Measurements from ENCODE around the gene PON2. TPM values are rescaled to one million over a fixed set of nuclear protein-coding genes. Genes with fewer than 3 reads are reported as not detected.

PON2 gene
- total RNA-seq, 1 experiment from 2014 or later, result 56.4 TPM

- no peaks in the 10 kb centered on the region for H3K9me2 ChIP-seq (replicated peaks; ENCODE audit: low read length)
- CTCF ChIA-PET, result no interaction called here
- H3K9ac ChIP-seq (ENCODE audit: low read length), result no peak overlapping the region
- H3K79me2 ChIP-seq (ENCODE audit: low read length), result peaks cover 32% of the 10 kb centered on the region
- H3K4me1 ChIP-seq (ENCODE audit: insufficient read depth, low read length), result peaks cover 23% of the 10 kb centered on the region
- POLR2A ChIA-PET (ENCODE audit: unreplicated experiment), result no interaction called here
- ATAC-seq (no peak), DNase-seq (no peak)
- no peak overlapping the region for H3K4me3 ChIP-seq (ENCODE audit: low read length)
- H3K36me3 ChIP-seq (ENCODE audit: low read depth, low read length), result no peaks in the 10 kb centered on the region
- BruUV-seq (replicated peaks), result no TSS peak
- no peaks in the 10 kb centered on the region for H3K9me3 ChIP-seq (ENCODE audit: low read length)
- no peak overlapping the region for H3K4me2 ChIP-seq (ENCODE audit: low read length)
- H2AFZ ChIP-seq (ENCODE audit: low read length), result no peak overlapping the region
- H3K27ac ChIP-seq (ENCODE audit: low read length), result no peak overlapping the region
- H4K20me1 ChIP-seq (ENCODE audit: low read length), result no peaks in the 10 kb centered on the region
- H3F3A ChIP-seq (ENCODE audit: low read length, unreplicated experiment), result no peaks in the 10 kb centered on the region
- H3K27me3 ChIP-seq (ENCODE audit: low read length), result no peaks in the 10 kb centered on the region
- intact Hi-C loops (cut with micrococcal nuclease), result no loop called here
- TF ChIP-seq CTCF (conservative IDR thresholded peaks at IDR 0.05; ENCODE audit: low read depth, low read length), result no peak
- no peak for TF ChIP-seq EZH2 (IDR thresholded peaks at IDR 0.05; ENCODE audit: low read length, unreplicated experiment)
- no peak for TF ChIP-seq EZH2phosphoT487 (IDR thresholded peaks at IDR 0.05; ENCODE audit: borderline replicate concordance, low read length)
Observed at GRCh38 chr7:95433129-95433528, 1.7 kb downstream of the PON2 start.

- DNase-seq (no peak), ATAC-seq (no peak)
- Histone ChIP-seq H3K36me3 (ENCODE audit: low read depth, low read length) (no peaks in the 10 kb centered on the region), H3K4me1 (ENCODE audit: insufficient read depth, low read length) (peaks cover 23% of the 10 kb centered on the region), H3K9ac (ENCODE audit: low read length) (no peak overlapping the region), H3K27ac (ENCODE audit: low read length) (no peak overlapping the region), H3K9me2 (replicated peaks; ENCODE audit: low read length) (no peaks in the 10 kb centered on the region), H3K9me3 (ENCODE audit: low read length) (no peaks in the 10 kb centered on the region), H2AFZ (ENCODE audit: low read length) (no peak overlapping the region), H4K20me1 (ENCODE audit: low read length) (no peaks in the 10 kb centered on the region), H3F3A (ENCODE audit: low read length, unreplicated experiment) (no peaks in the 10 kb centered on the region), H3K27me3 (ENCODE audit: low read length) (no peaks in the 10 kb centered on the region), H3K79me2 (ENCODE audit: low read length) (peaks cover 36% of the 10 kb centered on the region), H3K4me3 (ENCODE audit: low read length) (no peak overlapping the region), H3K4me2 (ENCODE audit: low read length) (no peak overlapping the region)
- intact Hi-C loops (cut with micrococcal nuclease), result no loop called here
- CTCF ChIA-PET, result no interaction called here
- no peak for TF ChIP-seq EZH2 (IDR thresholded peaks at IDR 0.05; ENCODE audit: low read length, unreplicated experiment)
- TF ChIP-seq CTCF (conservative IDR thresholded peaks at IDR 0.05; ENCODE audit: low read depth, low read length), result no peak
- TF ChIP-seq EZH2phosphoT487 (IDR thresholded peaks at IDR 0.05; ENCODE audit: borderline replicate concordance, low read length), result no peak
- POLR2A ChIA-PET (ENCODE audit: unreplicated experiment), result no interaction called here
- BruUV-seq (replicated peaks), result no TSS peak
Observed at GRCh38 chr7:95432606-95433005, 2.2 kb downstream of the PON2 start.

GRCh38 chr7:95430864-95431263 lies 4.0 kb downstream of the PON2 start:
- Histone ChIP-seq H3K9ac (ENCODE audit: low read length) (no peak overlapping the region), H3K4me2 (ENCODE audit: low read length) (no peak overlapping the region), H3K27ac (ENCODE audit: low read length) (peak overlapping the region; percentile 37; the same call in 1 of the 2 replicates), H3F3A (ENCODE audit: low read length, unreplicated experiment) (no peaks in the 10 kb centered on the region), H3K9me3 (ENCODE audit: low read length) (no peaks in the 10 kb centered on the region), H3K9me2 (replicated peaks; ENCODE audit: low read length) (no peaks in the 10 kb centered on the region), H3K79me2 (ENCODE audit: low read length) (peaks cover 36% of the 10 kb centered on the region), H3K4me1 (ENCODE audit: insufficient read depth, low read length) (peaks cover 23% of the 10 kb centered on the region), H4K20me1 (ENCODE audit: low read length) (no peaks in the 10 kb centered on the region), H2AFZ (ENCODE audit: low read length) (no peak overlapping the region), H3K27me3 (ENCODE audit: low read length) (no peaks in the 10 kb centered on the region), H3K4me3 (ENCODE audit: low read length) (no peak overlapping the region), H3K36me3 (ENCODE audit: low read depth, low read length) (no peaks in the 10 kb centered on the region)
- intact Hi-C loops (cut with micrococcal nuclease), result no loop called here
- ChIA-PET CTCF (no interaction called here), POLR2A (ENCODE audit: unreplicated experiment) (no interaction called here)
- no TSS peak for BruUV-seq (replicated peaks)
- ATAC-seq (no peak), DNase-seq (peak; percentile 51)
- TF ChIP-seq EZH2phosphoT487 (IDR thresholded peaks at IDR 0.05; ENCODE audit: borderline replicate concordance, low read length) (no peak), EZH2 (IDR thresholded peaks at IDR 0.05; ENCODE audit: low read length, unreplicated experiment) (no peak), CTCF (conservative IDR thresholded peaks at IDR 0.05; ENCODE audit: low read depth, low read length) (no peak)

Data from PC-3 (cell line).